Skin of body (tissue), 2 donors: ENCODE measurements around the gene SYN1. TPM values are rescaled to one million over a fixed set of nuclear protein-coding genes. Genes with fewer than 3 reads are reported as not detected.
"Not testable (repeated sequence)": the region's sequence is repeated elsewhere in the genome, so short reads cannot be mapped to it uniquely, and the experiment has no call there.

Experiments used
- DNase-seq: peaks from one replicate; lab custom pipeline; 2025; lab: John Stamatoyannopoulos, UW
- total RNA-seq: library from RNA; depleted of rRNA; stranded (reverse); fragments of >200 nt; gene quantifications from one replicate; pipeline ENCODE4 v1.2.3, GENCODE V29; 2014

The SYN1 gene
- 0.30 TPM for total RNA-seq

DNA sequence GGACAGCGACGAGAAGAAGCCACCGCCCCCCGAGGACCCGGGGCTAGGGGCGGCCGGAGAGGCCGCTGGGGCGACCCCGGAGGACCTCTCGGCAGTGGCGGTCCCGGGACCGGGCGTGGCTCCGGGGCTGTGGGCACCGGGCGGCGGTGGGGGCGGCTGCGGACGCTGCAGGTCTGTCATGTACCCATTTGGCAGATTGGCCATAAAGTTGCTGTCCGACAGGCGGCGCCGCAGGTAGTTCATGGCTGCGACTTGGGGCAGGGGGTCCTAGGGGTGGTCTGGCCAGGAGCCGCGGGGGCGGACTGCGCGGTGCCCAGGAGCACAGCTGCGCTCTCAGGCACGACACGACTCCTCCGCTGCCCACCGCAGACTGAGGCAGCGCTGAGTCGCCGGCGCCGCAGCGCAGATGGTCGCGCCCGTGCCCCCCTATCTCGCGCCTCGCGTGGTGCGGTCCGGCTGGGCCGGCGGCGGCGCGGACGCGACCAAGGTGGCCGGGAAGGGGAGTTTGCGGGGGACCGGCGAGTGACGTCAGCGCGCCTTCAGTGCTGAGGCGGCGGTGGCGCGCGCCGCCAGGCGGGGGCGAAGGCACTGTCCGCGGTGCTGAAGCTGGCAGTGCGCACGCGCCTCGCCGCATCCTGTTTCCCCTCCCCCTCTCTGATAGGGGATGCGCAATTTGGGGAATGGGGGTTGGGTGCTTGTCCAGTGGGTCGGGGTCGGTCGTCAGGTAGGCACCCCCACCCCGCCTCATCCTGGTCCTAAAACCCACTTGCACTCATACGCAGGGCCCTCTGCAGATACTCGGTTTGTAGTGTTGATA, at the start of gene SYN1:
SYN1 (minus strand) TSS at position 372 of the 817 bp plus-strand sequence; CDS start at position 243, 129 bp downstream.
- DNase-seq = peak; percentile 66

DNA sequence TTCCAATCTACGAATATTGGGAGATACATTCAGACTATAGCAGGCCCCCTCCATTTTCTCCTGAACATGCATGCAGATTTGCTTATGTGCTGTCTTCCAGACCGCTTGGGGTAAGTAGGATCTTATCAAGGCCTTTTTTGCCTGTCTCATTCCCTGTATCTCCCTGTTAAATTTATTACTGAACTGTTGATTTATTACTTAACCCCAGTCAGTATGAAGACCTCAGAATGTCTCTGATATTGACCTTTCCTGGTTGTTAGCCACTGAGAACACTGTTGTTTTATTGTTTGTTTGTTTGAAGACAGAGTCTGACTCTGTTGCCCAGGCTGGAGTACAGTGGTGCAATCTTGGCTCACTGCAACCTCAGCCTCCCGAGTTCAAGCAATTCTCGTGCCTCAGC, 46.1 kb upstream of the SYN1 start:
- DNase-seq = not testable (repeated sequence)

DNA sequence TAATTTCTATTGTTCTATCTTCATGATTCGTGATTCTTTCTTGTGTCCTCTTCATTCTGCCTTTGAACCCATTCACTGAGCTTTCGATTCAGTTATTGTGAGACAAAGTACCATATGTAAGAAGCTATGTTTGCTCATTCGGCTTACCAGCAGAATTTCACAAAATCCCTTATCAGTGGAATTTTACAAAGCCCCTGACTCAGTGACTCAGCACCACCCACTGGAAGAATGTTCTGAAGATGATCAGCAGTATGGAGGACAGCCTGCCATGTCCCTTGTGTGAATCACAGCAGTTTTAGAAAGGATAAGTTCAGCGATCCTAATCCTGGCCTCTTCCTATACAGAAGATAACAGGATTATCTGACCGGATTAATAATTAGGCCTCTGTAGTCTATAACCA, 45.1 kb upstream of the SYN1 start:
- no peak for DNase-seq

DNA sequence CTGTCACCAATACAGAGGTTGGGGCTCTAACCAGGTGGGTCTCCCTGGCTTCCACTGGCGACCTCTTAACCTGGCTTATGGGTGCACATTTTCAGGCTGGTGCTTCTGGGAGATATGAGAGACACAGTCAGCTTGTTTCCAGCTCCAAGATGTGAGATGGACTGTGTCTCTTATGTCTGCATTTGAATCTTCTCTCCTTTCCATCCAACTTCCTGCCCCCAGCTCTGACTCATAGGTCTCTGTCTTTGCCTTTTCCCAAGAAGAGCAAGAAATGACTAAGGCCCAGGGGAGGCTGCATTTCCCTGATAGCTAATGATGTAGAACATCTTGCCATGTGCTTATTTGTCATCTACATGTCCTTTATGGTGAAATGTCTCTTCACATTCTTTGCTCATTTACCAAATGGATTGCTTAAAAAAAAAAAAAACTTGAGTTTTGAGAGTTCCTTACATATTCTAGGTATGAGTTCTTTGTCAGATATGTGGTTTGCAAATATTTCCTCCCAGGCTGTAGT, 42.5 kb upstream of the SYN1 start:
- no peak for DNase-seq

DNA sequence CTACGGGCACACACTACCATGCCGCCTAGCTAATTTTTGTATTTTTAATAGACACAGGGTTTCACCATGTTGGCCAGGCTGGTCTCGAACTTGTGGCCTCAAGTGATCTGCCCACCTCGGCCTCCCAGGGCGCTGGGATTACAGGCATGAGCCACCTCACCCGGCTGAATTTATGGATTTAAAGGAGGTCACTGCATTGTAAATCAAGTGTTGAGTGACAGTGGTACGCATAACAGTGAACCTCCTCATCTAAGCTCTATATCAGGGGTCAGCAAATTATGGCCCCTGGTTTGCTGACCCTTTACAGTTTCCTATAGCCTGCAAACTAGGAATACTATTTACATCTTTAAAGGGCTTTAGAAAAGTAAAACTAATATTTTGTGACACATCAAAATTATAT, 41.9 kb upstream of the SYN1 start:
- DNase-seq = no peak

DNA sequence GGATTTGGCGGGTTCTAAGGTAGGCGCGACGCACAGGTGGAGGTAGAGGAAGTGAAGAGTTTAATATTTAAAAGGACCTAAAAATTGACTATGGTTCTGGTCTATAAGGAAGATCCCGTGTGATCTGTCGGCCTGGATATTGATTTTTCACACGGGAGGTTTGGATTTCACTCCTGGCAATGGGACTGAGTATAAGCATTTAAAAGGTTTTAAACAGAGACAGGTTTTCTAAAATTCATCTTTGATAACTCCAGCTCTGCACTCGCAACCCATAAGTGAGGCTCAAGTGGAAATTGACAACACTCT, 39.7 kb upstream of the SYN1 start:
- no peak for DNase-seq

DNA sequence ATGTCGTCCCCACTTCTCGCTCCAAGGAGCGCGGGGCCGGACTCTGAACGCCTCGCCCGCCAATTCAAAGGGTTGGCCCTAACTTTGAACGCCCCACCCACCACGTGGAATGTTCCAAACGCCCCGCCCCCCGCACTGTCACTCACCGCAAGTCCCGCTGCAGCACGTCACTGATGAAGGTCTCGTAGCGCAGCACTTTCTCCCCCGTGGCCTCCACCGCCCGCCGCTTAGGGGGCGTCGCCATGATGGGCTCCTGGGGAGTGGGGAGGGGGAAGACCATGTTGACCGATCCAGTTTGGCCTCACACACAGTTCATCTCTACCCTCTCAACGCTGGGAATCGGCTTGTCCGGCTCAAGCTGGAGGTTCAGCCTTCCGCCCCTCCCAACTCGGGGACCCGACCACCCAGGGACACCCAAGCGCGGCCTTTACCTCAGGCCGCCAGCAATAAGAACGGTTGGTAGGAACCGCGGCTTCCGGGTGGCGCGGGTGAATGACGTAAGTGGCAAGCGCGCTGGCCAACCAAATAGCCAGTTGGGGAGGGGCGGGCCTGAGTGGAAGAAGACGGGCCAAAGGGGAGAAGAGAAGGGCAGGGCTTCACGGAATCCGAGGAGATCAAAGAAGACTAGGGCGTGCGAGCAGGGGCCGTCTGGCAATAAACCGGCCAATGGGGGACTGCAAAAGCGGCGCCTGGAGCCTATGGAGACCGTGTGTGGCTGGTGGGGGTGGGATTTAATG, 39.2 kb upstream of the SYN1 start, which contains the start of gene UXT:
UXT (minus strand) TSS at position 497 of the 737 bp plus-strand sequence; CDS start at position 244, 253 bp downstream.
- DNase-seq = peak; percentile 87

DNA sequence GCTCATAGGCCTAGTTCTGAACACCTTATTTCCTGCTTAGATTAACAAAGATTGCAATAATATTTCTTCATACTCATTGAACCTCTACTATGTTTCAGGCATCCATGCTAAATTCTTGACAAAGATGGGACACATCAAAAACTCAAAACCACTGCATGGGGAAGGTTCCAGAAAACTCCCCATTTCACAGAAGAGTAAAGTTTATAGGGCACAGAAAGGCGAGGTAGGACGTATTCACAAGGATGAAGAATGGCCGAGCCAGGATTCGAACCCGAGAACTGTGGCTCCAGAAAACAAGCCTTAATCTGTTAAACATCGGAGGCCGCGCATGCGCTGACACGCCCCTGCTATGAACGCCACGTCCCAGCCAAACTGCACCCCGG, 38.6 kb upstream of the SYN1 start:
- no peak for DNase-seq

DNA sequence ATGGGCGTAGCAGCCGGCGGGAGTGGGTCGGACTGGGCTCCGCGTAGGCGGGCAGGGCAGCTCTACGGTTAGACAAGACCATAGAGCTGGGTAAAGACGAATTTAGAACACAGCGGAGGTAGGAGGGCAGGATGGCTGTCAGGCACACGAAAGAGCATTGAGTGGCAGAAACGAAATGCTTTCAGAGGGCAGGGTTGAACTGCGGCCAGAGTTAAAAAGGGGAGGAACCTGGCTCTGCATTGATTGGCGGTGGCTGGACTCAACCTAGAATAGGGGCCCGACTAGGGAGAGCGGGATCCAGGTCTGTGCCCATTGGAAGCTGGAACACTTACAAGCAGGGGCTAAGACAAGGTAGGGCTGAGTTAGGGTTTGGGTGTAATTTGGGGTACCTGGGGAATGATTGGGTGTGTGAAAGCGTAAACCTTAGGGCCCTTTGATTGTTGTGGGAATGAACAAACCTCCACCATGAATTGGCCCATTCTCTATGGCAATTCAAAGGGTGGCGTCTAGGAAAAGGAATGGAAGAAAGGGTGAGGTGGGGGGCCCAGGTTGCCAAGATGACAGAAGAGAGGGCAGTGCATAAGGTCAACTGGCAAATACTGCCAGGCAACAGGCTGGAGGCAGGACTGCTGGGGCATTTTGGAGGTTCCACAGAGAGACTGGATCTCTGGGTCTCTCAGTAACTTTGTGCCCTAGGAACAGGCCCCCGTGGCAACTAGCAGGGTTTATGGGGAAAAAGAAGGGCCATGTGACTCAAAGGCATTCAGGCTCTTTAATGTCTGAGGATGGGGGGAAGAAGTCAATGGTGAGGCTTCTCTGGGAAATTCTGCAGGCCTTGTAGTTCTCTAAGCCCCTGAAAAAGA, 31.6 kb upstream of the SYN1 start:
- no peak for DNase-seq

DNA sequence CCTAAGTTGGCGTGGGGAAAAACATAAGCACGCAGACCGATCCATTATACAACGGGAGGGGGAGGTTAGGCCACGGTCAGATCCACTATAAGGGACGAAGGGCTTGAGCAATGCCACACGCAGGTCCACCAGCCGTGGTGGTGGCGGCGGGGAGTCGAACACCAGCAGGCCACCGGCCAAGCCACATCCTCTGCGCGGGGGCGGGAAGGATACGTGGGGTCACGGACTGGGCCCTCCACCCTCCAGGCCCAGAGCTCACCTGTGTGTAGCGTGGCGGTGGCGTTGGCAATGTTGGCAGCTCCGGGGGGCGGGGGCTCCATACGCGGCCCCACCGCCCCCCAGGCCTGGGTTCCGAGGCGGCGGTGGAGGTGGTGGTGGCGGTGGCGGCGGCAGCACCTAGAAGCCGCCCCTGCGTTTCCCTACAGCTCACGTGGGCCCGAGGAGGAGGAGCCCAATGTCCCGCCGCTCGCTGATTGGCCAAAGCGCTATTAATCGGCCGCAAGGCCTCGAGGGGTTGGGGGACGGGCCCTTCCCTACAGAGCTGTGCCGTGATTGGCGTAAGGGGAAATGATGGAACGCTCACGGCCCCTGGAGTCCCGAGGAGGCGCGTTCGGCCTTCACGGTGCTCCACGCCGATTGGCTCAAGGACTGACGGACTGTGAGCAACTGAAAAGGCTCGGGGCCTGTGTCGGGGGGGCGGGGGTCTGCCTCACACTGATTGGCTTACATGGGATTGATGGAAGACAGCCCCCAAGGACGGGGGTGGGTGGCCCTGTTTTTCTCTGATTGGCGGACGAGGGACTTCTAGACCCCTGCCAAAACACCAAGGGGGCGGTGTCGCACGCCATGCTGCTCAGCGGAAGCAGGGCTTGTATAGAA, 30.7 kb upstream of the SYN1 start, which contains the start of gene ELK1:
ELK1 (minus strand) TSS at position 400 of the 879 bp plus-strand sequence. CDS start 9,122 bp downstream, outside the sequence.
- peak; percentile 98 for DNase-seq

DNA sequence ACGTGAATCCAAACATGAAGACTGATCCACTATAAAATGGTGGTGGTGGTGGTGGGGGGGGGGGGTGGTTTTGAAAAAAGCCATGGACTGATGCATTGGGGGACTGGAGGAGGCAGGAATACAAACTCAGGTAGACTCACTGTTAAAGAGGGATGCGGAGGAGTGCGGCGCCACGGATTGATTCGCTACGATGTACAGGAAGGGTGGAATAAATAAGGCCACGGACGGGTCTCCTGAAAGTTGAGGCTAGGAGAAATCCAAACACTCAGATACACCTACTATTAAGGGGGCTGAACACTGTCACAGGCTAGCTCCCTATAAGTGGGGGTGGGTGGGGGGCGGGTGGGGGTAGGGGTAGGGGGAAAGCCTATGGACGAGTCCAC, 30.1 kb upstream of the SYN1 start:
- no peak for DNase-seq

DNA sequence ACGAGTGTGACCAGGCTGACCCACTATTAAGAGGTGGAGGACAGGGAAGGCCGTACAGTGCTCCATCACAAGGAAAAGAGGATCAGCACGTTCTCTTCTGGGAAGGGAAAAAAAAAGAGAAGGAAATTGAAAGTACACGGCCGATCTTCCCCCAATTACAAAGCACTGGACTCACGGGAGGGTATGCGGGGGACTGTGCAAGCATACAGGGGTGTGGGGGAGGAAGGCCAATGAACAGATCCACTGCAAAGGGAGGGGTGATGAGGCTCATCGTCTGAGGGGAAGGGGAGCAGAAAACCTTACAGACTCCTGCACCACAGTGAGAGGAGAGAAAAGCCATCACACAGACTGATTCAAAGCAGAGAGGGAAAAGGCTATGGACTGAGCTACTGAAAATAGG, 29.6 kb upstream of the SYN1 start:
- no peak for DNase-seq

DNA sequence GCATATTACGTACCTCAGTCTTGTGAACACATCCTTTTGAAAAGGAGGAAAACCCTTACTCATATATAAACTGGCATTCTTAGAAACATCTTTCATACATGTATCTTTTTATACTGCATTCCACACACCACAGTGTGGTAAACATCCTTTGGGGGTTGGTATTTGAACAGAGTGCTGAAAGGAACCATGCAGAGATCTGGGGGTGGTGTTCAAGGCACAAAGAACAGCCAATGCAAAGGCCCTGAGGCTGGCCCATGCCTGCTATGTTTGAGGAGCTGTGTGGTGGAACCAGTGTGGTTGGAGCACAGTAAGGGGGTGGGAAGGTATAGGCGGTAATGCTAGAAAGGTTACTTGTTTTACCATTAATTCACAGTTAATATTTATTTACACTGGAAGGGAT, 28.7 kb upstream of the SYN1 start:
- no peak for DNase-seq

DNA sequence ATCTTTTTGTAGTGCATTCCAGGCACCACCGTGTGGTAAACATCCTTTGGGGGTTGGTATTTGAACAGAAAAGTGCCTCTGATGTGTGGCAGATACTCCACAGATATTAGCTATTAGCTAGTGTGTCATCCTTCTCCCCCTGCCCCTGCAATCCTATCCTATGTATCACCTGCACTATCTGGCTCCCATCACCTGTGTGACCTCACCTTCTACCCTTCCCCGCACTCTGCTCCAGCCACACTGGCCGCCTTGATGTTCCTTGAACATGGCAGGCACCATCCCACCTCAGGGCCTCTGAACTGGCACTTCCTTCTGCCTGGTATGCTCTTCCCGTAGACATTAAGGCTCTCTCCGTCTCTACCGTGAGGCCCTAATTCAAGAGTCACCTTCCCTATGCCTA, 27.0 kb upstream of the SYN1 start:
- DNase-seq = no peak

DNA sequence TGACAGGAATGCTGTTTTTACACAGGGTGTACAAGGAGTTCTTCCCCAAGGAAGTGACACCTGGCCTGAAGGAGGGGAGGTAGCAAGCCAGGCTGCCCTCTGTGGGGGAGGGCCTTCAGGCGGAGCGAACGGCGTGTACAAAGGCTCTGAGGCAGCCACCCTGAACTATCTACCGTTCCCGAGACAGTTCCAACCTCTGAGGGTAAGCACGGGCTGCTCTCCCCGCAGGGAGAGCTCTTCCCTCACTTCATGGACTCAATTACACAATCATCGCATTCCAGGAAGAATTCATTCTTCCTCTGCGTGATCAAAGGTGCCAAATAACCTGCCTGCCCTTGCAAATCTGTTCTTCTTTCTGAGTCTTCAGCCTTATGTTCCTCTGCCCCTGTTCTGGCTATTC, 25.9 kb upstream of the SYN1 start:
- no peak for DNase-seq

DNA sequence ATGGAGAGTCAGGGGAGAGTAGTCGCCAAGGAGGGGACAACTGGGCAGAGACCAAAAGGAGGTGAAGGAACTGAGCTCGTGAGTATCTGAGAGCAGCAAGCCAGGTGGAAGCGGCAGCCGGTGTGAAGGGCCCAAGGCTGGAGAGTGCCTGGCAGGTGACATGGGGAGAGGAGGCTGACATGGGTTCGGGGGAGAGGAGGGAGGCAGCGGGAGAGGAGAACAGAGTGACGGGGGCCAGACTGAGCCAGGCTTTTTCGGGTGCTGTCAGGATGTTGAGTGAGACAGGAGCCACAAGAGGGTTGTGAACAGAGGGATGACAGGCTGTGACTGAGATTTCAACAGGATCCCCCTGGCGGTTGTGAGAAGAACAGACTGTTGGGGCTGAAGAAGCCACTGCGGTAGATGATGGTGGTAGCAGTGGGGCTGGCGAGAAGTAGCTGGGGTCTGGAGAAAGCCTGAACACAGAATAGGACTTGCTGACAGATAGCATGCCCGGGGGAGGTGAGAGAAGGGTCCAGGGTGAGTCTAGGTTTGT, 25.0 kb upstream of the SYN1 start:
- no peak for DNase-seq

DNA sequence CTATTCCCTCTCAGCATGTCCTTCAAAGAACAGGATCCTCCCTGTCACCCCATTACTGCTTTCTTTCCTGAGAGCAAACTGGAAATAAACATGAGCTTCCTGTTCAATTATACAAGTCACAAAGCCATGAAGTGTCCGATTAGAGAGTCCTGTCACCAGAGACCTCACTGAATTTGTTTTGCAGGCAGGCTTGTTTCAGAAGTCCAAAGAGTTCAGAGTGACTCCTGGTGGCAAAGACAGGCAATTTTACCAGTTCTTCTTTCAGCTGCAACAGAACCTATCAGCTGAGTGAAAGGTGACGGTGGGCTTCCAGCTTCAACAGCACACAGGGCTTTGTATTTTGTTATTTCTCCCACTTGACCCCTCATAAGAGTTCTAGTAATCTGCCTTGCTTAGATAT, 24.3 kb upstream of the SYN1 start:
- peak; percentile 1 for DNase-seq

DNA sequence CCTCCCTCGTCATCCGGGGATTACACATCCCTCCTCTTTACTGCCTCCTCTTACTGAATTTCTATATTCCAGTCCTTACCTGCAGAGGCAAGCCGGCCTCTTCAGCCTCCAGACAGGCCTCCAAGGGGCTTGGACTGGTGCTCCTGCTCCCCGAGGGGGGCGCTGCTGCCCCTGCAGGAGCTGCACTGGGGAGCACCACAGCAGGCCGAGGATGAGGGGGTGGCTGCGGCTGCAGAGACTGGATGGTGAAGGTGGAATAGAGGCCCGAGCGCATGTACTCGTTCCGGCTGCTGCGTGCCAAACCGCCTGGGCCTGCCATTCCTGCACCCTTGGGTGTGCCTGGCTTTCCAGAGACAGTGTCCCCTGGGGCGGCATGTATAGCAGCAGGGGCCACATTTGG, 19.2 kb upstream of the SYN1 start:
- no peak for DNase-seq

DNA sequence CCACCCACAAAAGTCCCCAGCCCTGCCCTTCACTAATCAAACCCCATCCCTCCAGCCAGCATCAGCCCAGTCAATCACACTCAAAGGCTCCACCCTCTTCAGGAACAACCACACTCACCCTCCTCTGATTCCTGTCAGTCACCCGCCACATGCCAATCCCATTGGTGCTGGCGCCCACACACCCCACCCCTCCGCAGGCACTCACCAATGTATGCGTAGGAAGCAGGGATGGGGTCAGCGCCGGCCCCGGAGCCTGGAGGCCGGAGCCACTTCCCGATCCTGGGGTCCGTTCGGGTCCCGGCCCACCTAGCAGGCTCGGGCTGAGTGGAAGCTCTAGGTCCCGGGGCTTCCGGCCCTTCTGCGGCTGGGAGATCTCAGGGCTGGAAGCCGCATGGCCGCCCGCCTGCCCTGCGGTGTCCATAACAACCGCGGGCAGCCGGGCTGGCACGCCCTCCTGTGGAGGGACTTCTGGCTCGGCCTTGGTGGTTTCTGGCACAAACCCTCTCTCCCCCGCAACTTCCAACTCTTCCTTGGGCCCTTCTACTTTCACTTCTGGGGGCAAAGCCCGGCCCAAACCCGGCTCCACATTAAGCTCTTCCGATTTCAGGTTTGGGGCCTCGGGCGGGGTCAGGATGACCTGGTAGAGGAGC, 18.0 kb upstream of the SYN1 start:
- DNase-seq = no peak
